HG03139 (cell line): ENCODE measurements around the gene AQP12B.

Experiments used
- ATAC-seq: cut with Tn5 transposase; IDR thresholded peaks from one replicate; pipeline ENCODE4 v1.9.1; 2021; ENCODE audit not compliant: unreplicated experiment

The AQP12B gene

DNA sequence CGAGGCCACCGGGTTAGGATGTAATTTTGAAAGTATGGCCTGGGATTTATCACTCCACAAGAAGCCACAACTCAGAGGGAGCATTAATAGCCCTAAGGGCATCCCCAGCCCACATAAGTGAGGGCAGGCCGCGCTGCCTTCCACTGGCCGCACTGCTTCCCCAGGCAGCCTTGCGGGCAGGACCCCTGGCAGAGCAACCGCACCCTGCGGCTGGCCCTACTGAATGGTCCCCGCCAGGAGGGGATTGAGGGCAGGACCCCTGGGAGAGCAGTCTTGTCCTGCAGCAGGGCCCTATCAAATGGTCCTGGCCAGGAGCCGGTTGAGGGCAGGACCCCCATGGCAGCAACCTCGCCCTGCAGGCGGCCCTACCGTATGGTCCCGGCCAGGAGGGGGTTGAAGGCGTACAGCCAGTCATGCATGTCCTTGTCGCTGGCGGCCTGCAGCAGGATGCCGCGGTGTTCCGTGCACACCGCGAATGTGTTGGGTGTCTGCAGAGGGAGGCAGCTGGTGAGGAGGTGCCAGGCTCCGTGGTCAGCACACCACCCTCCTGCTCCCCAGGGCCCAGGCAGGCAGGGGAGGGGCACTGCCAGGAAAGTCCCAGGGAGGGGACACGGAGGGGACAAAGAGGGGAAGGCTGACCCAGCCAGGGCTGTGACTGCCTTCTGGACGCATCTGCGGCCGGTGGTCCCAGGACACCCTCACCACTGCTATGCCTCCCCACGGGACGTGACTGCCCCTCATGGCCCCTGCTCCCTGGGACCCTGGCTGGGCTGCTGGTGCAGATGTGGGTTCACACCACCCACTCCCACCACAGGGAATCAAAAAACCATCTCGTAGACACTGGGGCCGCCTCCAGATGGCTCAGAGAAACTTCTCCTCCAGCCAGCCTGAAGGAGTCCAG lies 35.2 kb upstream of the AQP12B start:
- no peak for ATAC-seq

DNA sequence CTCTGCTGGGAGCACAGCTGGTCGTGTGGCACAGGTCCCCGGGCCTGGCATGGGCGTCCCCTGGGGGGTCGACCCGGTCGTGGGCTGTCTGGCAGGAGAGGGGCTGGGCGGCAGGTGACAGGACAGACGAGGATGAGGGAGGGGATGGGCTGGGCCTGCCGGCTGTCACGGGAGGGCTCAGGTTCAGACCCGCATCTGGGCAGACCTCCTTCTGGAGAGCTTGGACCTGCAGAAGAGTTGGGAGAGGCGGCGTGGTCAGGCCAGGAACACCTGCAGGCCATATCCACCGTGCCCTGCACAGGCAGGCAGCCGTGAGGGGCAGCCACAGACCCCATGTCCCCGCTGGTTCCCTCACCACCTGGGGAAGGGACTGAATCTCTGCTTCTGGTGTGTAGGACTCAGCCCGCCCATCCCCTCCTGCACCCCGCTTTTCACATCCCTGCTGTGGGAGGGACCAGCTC lies 34.5 kb upstream of the AQP12B start:
- ATAC-seq: no peak

DNA sequence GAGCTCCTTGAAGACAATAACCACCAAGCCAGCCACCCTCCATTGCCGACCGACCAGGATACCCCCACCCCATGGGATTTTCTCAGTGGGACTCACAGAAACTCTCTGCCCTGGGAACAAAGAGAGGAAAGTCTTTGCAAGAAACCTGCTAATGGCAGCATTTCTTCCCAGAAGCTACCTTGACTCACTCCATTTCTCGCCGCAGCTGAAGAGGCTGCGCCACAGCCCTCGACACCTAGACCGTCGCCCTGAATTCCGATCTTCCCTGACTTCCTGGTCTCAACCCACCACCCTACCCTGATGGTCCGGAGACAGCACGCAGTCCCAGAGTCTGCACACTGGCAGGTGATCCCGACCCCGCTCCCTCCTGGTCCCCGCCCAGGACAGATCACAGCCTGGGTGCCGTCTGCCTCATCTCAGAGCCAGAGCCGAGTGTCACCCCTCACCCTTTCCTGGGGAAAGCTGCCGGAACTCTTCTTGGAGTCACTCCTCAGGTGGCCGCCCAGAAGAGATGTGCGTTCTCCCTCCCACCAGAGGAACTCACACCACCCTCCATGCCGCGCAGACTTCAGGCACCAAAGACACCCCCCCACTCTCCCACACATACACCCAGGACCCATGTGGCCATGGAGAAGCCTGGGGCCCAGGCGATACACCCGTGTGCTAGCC lies 33.6 kb upstream of the AQP12B start:
- ATAC-seq: no peak

DNA sequence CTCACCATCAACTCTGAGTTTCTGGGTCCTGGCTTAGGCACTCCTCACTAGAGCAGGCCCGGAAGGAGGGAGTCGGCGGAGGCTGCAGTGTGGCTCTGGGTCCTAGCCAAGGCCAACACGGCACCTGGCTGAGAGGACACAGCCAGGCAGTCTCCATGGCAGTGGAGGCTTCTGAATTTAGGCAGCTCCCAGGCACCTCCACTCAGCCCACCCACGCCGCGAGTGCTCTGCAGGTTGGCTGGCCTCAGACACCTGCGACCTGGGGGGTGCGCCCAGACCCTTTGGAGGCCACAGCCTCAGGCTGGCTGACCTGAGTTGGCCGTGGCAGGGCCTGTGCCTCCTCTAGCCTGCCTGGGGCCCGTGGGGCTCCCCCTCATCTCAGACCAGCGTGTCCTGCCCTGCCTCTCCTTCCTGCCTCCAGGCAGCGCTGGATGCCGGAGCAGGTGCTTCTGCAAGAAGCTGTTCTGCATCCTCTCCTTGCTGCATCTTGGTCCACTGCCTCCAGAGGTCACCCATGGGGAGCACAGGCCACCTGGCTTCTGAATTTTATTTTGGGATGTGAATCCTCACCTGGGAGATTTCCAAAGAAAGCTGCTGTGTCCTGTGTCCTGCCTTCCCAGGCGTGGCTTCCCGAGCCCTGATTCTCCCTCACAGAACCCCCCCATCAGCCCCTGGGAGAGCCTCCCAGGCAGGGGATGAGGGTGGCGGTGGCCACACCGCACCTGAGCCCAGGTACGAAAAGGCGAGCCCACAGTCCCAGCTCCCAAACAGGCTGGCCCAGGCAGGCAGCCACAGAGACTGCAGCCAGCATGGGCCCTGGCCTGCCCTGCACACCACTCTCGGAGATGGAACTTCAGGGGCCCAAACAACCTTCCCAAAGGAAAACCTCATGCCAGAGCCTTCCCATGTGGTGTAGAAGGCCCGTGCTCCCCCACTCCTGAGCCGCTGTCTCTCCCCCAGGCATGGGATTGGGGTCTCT lies 32.4 kb upstream of the AQP12B start:
- ATAC-seq: no peak

DNA sequence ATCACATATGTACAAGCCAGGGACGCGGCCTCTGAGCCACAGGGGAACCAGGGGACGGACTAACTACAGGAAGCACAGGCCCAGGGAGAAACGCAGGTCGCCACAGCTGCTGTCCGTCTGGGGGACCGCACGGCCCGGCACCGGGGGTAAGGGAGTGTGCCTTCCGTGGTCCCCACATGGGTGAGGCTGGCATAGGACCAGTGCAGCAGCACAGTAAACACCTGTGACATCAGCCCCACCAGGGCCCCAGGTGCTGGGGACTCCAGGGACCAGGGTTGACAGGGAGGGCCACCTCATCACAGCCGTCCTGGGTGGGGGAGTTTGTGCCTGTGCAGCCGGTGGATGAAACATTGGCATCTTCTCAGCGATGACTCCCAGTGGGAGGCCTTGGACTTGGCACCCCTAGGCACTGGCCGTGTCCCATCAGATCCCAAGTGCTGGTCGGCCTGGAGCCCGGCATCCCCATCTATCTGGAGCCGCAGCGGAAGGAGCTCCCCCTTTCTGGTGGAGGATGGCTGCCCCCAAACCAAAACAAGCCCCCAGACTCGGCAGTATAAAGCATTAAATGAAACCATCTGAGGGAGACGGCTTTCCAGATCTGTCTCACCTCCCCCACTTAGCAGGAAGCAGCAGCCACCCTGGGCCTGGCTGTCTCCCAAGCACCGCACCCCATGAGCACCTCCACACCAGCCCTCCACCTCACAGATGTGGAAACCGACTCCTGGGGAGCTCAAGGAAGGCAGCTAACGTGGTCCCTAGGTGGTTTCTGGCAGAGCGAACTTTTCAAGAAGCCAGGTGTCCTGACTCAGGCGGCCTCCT lies 31.5 kb upstream of the AQP12B start:
- ATAC-seq: no peak

DNA sequence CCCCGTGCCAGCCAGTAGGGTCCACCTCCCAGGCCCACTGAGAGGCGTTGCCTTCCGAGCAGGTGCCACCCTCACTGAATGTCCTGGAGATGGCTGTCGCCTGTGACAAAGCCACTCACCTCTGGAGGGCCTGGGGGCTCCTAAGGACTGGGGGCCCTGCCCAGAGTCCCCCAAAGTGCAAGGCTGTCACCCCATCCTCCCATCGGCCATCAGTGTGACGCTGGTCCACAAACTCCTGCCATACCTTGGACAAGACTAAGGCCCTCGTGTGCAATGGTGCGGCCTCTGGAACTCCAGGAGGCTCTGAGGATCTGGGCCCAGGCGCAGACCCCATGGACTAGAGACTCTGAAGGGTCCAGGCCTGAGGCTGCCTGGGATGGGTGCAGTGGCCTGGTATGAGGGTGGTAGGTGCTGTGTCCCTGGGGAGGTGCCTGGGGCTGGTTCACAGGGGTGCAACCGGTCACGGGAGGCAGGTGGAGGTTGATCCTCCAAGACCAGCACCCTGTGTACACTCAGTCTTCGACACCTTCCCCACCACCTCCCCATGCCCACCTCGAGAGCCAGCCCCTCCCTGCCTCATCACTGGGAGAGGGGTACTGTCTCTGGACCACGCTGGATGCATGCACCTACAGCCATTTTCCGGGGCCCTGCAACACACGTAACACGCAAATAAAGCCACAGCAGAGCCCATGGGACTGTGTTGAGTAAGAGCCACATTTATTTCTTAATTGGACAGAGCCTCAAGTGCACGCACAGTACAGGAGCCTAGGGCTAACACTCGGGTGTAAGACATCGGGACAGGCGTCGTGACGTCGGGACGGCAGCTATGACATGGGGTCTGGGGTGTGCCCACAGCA lies 30.6 kb upstream of the AQP12B start:
- ATAC-seq: no peak

DNA sequence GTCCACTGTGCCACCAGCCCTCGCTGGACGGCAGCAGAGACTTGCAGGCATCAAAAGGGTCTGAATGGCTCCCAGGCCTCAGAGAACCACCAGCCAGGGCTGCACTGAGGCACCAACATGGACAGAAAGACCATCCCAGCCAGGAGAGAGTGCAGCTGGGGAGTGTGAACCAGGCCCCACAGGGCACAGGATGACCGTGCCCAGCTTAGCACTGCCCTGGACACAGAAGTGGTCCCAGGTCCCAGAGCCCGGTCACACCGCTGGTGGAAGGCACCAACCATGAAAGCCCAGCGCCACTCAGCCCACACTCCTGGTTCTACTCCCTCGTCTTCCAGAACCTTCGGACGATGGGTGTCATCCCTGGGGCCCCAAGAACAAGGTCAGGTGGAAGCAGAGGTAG lies 29.4 kb upstream of the AQP12B start:
- ATAC-seq: no peak

DNA sequence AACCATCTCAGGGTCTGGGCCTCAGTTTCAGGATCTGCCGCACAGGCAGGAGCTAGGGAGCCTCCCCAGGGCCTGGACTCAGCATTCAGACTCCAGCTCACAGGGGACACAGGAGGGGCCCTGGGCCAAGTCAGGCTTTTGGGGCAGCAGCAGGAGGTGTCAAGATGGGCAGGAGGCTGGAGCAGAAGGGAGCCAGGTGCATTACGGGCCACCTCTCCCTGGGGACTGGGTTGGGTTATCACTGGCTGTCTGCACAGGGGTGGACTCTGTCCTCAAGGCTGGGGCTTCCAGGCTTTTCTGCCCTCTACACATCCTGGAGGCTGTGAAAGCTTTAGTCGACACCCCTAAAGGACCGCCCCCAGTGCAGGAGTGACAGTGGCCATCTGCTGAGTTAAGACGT lies 29.0 kb upstream of the AQP12B start:
- no peak for ATAC-seq

DNA sequence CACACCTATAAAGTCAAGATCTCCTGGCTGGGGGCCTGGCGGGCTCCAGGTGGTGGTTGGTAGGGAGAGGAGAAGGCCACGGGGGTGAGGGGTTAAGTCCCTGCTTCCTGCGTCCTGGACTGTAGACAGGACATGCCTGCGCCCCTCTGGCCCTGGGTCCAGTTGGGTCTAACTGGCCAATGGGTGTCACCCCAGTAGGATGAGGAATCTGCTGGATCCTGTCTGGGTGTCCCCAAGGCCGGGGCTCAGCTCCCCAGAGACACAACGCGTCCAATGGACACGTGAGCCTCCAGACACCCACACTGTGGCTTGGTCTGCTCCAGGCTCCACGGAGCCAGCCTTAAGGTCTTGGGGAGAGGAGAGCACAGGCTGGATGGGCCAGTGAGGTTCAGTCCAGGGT lies 28.6 kb upstream of the AQP12B start:
- no peak for ATAC-seq

DNA sequence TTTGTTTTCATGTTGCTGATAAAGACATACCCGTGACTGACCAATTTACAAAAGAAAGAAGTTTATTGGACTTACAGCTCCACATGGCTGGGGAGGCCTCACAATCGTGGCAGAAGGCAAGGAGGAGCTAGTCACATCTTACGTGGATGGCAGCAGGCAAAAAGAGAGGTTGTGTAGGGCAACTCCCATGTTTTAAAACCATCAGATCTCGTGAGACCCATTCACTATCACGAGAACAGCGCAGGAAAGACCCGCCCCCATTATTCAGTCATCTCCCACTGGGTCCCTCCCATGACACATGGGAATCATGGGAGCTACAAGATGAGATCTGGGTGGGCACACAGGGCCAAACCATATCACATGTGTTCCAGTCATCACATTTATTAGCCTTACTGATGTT lies 25.8 kb upstream of the AQP12B start:
- no peak for ATAC-seq

DNA sequence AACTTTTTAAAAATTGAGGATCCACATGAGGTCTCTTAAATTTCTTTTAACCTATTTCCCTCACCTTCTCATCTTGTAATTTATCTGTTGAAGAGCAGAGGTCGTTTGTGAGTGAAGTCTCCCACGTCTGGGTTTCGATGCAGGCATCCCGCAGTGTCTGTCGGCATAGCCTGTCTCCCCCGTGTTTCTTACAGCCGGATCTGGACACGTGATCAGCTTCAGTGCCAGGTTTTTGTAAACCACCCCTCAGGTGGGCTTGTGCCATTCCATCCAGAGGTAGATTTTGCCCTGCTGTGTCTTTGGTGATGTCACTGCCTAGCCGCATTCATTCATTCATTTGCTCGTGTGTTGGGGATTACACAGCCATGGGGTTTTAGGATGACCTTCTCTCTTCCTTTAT lies 25.1 kb upstream of the AQP12B start:
- no peak for ATAC-seq

DNA sequence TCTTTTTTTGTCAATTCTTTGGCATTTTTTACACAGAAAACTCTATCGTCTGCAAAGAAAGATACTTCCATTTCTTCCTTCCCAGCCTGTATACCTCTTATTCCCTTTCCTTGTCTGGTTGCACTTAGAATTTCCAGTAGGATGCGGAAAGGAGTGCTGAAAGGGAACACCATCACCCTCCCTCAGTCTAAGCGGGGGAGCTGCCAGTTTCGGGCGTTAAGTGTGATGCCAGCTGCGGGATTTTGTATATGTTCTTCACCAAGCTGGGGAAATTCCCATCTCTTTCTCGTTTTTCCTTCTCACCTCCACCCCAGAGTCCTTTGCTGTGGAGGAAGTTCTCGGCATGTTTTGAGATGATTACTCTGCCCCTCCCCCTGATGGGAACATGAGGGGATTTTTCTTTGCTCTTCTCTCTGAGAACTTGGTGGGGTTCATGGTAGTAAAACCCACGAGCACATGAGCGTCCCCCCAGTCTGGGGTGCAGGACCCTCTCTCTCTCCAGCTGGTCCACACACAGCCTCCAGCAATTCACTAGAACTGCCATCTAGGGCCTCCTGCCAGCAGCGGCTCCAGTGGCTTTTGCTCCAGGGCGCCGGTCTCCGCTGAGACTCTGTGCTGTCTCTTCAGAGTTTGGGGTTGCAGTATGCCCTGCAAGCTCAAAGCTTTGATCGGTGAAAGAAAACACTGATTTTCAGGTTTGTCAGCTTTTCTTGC lies 24.5 kb upstream of the AQP12B start:
- no peak for ATAC-seq

DNA sequence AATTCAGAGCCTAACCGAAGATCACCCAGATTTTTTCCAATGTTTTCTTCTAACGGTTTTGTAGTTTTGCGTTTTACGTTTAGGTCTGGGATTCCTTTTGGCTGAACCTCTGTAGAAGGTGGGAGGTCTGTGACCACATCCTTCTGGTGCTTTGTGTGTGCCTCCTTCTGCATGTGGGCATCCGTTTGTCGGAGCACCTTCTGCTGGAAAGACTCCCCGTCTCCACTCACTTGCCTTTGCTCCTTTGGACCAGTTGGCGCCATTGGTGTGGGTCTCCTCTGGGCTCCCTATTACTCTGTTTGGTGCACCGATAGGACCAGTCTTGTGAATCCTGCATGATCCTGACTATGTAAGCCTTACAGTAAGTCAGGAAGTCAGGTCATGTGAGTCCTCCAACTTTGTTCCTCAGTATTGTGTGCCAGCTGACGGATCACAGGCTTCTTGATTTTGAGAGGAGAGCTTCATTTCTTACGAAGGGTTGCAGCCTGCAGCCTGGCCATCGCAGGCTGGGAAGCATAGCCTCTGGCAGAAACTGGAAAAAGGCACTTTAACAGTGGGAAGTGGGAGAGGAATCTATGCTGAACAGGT lies 22.6 kb upstream of the AQP12B start:
- ATAC-seq: no peak

DNA sequence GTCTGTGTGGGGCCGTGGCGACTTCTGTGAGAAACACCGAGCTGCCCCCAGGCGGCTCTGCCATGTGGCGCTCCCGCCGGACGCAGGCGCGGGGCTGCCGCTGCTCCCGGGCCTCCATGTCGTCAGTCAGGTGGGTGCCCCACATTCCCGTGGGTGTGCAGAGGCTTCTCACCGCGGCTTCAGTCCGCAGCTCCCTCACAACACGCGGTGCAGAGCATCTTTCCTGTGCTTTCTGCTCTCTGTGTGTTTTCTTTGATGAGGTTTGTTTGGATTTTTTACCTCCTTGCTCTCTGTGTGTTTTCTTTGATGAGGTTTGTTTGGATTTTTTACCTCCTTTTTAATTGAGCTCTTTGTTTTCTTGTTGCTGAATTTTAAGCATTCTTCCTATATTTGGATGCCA lies 22.0 kb upstream of the AQP12B start:
- ATAC-seq: no peak

DNA sequence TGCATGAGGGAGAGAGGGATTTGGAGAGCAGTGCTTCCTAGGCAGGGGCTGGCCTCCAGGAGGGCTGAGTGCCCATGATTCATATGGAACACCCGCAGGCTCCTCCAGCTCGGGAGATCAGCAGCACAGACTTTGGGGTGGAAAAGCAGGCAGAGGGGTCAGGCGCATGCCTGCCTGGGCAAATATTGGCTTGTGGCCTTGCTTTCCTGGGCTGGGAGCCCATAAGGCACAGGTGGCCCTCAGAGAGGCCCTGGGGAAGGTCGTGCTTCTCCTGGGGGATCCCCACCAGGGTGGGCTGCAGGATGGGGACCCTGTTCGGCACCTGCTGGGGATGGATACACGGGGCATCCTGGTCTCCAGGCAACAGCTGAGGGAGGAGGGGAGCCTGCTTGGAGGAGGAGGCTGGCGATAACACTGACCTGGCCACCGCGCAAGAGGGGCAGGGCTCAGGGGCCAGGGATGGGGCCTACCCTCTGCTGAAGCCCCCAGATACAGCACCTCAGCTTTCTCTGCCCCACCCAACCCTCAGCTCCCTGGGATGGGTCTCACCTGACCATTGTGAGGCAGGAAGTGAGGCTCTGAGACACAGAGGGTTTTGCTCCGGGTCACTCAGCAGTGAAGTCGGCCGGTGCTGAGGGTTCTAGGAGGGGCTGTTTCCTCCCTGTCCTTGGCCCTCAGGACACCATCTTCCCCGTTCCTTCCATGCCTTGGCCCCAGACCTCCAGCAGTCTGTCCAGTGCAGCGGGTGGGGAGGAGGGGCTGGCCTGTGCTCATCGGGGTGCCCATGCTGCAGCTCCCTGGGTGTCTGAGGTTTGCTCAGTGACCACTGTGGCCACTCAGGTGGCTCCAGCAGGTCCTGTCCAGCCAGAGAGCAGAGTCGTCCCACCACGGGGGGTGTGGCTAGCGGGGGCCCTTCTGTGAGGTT lies 21.0 kb upstream of the AQP12B start:
- ATAC-seq: no peak

DNA sequence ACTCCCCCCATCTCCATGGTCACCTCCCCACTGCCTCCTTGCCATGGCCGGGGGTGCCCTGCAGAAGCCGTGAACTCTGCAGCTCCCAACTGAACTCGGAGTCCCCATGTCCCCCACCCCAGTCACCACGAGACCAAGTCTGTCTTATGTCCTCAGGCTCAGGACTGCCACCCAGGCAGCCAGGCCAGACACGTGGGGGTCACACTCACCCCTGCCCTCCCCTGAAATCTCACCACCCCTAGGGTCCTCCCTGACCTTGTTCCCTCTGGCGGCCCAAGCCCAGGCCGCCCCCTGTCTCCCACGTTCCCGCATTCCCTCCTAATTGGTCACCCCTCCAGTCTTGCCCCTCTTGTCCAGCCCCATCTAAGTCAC lies 19.9 kb upstream of the AQP12B start:
- no peak for ATAC-seq
